ENCODE measurements around the gene IRAG1. TPM values are rescaled to one million over a fixed set of nuclear protein-coding genes. Genes with fewer than 3 reads are reported as not detected.
"Not testable (repeated sequence)": the region's sequence is repeated elsewhere in the genome, so short reads cannot be mapped to it uniquely, and the experiment has no call there.

The IRAG1 gene
- total RNA-seq, 2 experiments from 2014 or later, result not detected

GRCh38 chr11:10696468-10697322 is 3.1 kb upstream of the IRAG1 start:
- Mint-ChIP-seq H3K4me3 (no peak overlapping the region), H3K36me3 (no peaks in the 10 kb centered on the region), H3K27ac (no peak overlapping the region), H3K4me1 (ENCODE audit: low read depth) (no peaks in the 10 kb centered on the region), H3K27me3 (peaks cover 5% of the 10 kb centered on the region), H3K9me3 (no peaks in the 10 kb centered on the region)
- DNase-seq, result no peak
- POLR2A ChIA-PET, result no interaction called here
- intact Hi-C loops (cut with micrococcal nuclease), result no loop called here
- CTCF ChIA-PET, result no interaction called here

GRCh38 chr11:10695833-10696232 is 2.3 kb upstream of the IRAG1 start:
- Mint-ChIP-seq H3K9me3 (no peaks in the 10 kb centered on the region), H3K36me3 (no peaks in the 10 kb centered on the region), H3K4me1 (ENCODE audit: low read depth) (no peaks in the 10 kb centered on the region), H3K27me3 (peaks cover 10% of the 10 kb centered on the region), H3K4me3 (no peak overlapping the region), H3K27ac (no peak overlapping the region)
- no peak for DNase-seq
- ChIA-PET CTCF (no interaction called here), POLR2A (no interaction called here)
- intact Hi-C loops (cut with micrococcal nuclease), result no loop called here

GRCh38 chr11:10694486-10695239 is 1.1 kb upstream of the IRAG1 start:
- intact Hi-C loops (cut with micrococcal nuclease), result no loop called here
- no peak for DNase-seq
- CTCF ChIA-PET, result no interaction called here
- Mint-ChIP-seq H3K4me1 (ENCODE audit: low read depth) (no peaks in the 10 kb centered on the region), H3K36me3 (no peaks in the 10 kb centered on the region), H3K27ac (no peak overlapping the region), H3K4me3 (no peak overlapping the region), H3K27me3 (peaks cover 12% of the 10 kb centered on the region), H3K9me3 (no peaks in the 10 kb centered on the region)
- POLR2A ChIA-PET, result interaction anchor here (0.5 kb wide), 1 partner anchor 243 kb away, joined by 3 read pairs; no protein-coding TSS in a partner anchor

- H3K4me3 Mint-ChIP-seq, result no peak overlapping the region
- ChIA-PET CTCF (interaction anchor here (0.8 kb wide), 1 partner anchor 38 kb away, joined by 3 read pairs; no protein-coding TSS in a partner anchor), POLR2A (no interaction called here)
- H3K27me3 Mint-ChIP-seq, result peaks cover 12% of the 10 kb centered on the region
- intact Hi-C loops (cut with micrococcal nuclease), result no loop called here
- H3K4me1 Mint-ChIP-seq (ENCODE audit: low read depth), result no peaks in the 10 kb centered on the region
- no peaks in the 10 kb centered on the region for H3K36me3 Mint-ChIP-seq
- no peaks in the 10 kb centered on the region for H3K9me3 Mint-ChIP-seq
- no peak overlapping the region for H3K27ac Mint-ChIP-seq
- DNase-seq, result no peak
These were observed 932 bp downstream of the IRAG1 start for GRCh38 chr11:10692531-10693115.

- intact Hi-C loops (cut with micrococcal nuclease), result no loop called here
- Mint-ChIP-seq H3K27ac (no peak overlapping the region), H3K4me1 (ENCODE audit: low read depth) (no peaks in the 10 kb centered on the region), H3K4me3 (no peak overlapping the region), H3K9me3 (no peaks in the 10 kb centered on the region), H3K36me3 (no peaks in the 10 kb centered on the region), H3K27me3 (peaks cover 10% of the 10 kb centered on the region)
- POLR2A ChIA-PET, result no interaction called here
- CTCF ChIA-PET, result interaction anchor here (1.2 kb wide), 1 partner anchor 10 kb away, joined by 6 read pairs; no protein-coding TSS in a partner anchor
- no peak for DNase-seq
These were observed 5.2 kb downstream of the IRAG1 start for GRCh38 chr11:10688401-10688800.

GRCh38 chr11:10686311-10686710 is 7.2 kb downstream of the IRAG1 start:
- CTCF ChIA-PET, result no interaction called here
- peaks cover 5% of the 10 kb centered on the region for H3K27me3 Mint-ChIP-seq
- no peaks in the 10 kb centered on the region for H3K9me3 Mint-ChIP-seq
- H3K4me3 Mint-ChIP-seq, result no peak overlapping the region
- no peaks in the 10 kb centered on the region for H3K4me1 Mint-ChIP-seq (ENCODE audit: low read depth)
- POLR2A ChIA-PET, result no interaction called here
- intact Hi-C loops (cut with micrococcal nuclease), result no loop called here
- H3K36me3 Mint-ChIP-seq, result no peaks in the 10 kb centered on the region
- H3K27ac Mint-ChIP-seq, result no peak overlapping the region
- no peak for DNase-seq

- H3K9me3 Mint-ChIP-seq, result no peaks in the 10 kb centered on the region
- H3K4me1 Mint-ChIP-seq (ENCODE audit: low read depth), result no peaks in the 10 kb centered on the region
- no peak for DNase-seq
- no peaks in the 10 kb centered on the region for H3K36me3 Mint-ChIP-seq
- H3K27ac Mint-ChIP-seq, result no peak overlapping the region
- no peak overlapping the region for H3K4me3 Mint-ChIP-seq
- ChIA-PET CTCF (interaction anchor here (0.7 to 1.9 kb wide), 2 partner anchors 27 to 277 kb away, joined by 4 to 6 read pairs; no protein-coding TSS in a partner anchor), POLR2A (no interaction called here)
- H3K27me3 Mint-ChIP-seq, result peaks cover 5% of the 10 kb centered on the region
- intact Hi-C loops (cut with micrococcal nuclease), result no loop called here
These were observed 10.1 kb downstream of the IRAG1 start for GRCh38 chr11:10683429-10683828.

- Mint-ChIP-seq H3K36me3 (no peaks in the 10 kb centered on the region), H3K4me3 (no peak overlapping the region), H3K9me3 (no peaks in the 10 kb centered on the region), H3K27ac (no peak overlapping the region), H3K4me1 (ENCODE audit: low read depth) (no peaks in the 10 kb centered on the region), H3K27me3 (peaks cover 18% of the 10 kb centered on the region)
- CTCF ChIA-PET, result no interaction called here
- intact Hi-C loops (cut with micrococcal nuclease), result no loop called here
- POLR2A ChIA-PET, result interaction anchor here (0.6 kb wide), 1 partner anchor 240 kb away, joined by 3 read pairs; no protein-coding TSS in a partner anchor
- no peak for DNase-seq
These were observed 12.5 kb downstream of the IRAG1 start for GRCh38 chr11:10680956-10681487.

GRCh38 chr11:10680279-10680678 is 13.3 kb downstream of the IRAG1 start:
- H3K4me3 Mint-ChIP-seq; intact Hi-C loops (cut with micrococcal nuclease); H3K9me3 Mint-ChIP-seq; H3K27ac Mint-ChIP-seq; DNase-seq; H3K36me3 Mint-ChIP-seq; H3K4me1 Mint-ChIP-seq (ENCODE audit: low read depth); CTCF ChIA-PET: not testable (repeated sequence)
- POLR2A ChIA-PET, result interaction anchor here (0.6 kb wide), 1 partner anchor 239 kb away, joined by 3 read pairs; no protein-coding TSS in a partner anchor
- H3K27me3 Mint-ChIP-seq, result peaks cover 25% of the 10 kb centered on the region

- Mint-ChIP-seq H3K4me3 (no peak overlapping the region), H3K27me3 (peaks cover 27% of the 10 kb centered on the region), H3K36me3 (no peaks in the 10 kb centered on the region), H3K4me1 (ENCODE audit: low read depth) (peaks cover 2% of the 10 kb centered on the region), H3K9me3 (no peaks in the 10 kb centered on the region), H3K27ac (no peak overlapping the region)
- no peak for DNase-seq
- ChIA-PET CTCF (no interaction called here), POLR2A (no interaction called here)
- intact Hi-C loops (cut with micrococcal nuclease), result no loop called here
These were observed 13.9 kb downstream of the IRAG1 start for GRCh38 chr11:10679644-10680043.

GRCh38 chr11:10678101-10678500 is 15.5 kb downstream of the IRAG1 start:
- DNase-seq, result no peak
- peaks cover 5% of the 10 kb centered on the region for H3K4me1 Mint-ChIP-seq (ENCODE audit: low read depth)
- H3K27ac Mint-ChIP-seq, result no peak overlapping the region
- CTCF ChIA-PET, result interaction anchor here (2.0 kb wide), 1 partner anchor 10 kb away, joined by 6 read pairs; no protein-coding TSS in a partner anchor
- POLR2A ChIA-PET, result interaction anchor here (0.5 kb wide), 1 partner anchor 496 kb away, joined by 4 read pairs; no protein-coding TSS in a partner anchor
- no peaks in the 10 kb centered on the region for H3K9me3 Mint-ChIP-seq
- no peaks in the 10 kb centered on the region for H3K36me3 Mint-ChIP-seq
- H3K4me3 Mint-ChIP-seq, result no peak overlapping the region
- intact Hi-C loops (cut with micrococcal nuclease), result no loop called here
- peaks cover 37% of the 10 kb centered on the region for H3K27me3 Mint-ChIP-seq

- CTCF ChIA-PET, result no interaction called here
- Mint-ChIP-seq H3K27ac (no peak overlapping the region), H3K27me3 (peaks cover 40% of the 10 kb centered on the region), H3K9me3 (no peaks in the 10 kb centered on the region), H3K4me1 (ENCODE audit: low read depth) (peaks cover 5% of the 10 kb centered on the region), H3K36me3 (no peaks in the 10 kb centered on the region), H3K4me3 (no peak overlapping the region)
- no peak for DNase-seq
- intact Hi-C loops (cut with micrococcal nuclease), result no loop called here
- POLR2A ChIA-PET, result no interaction called here
These were observed 16.6 kb downstream of the IRAG1 start for GRCh38 chr11:10676919-10677318.
